Duodenal mucosa (tissue), 2 donors: ENCODE measurements around the gene PARK7.

Source experiments
- H3K27ac ChIP-seq: one replicate; pipeline ENCODE4 v1.7.0; 2013; ENCODE audit warnings: low read depth, low read length
- H3K27me3 ChIP-seq, 2 donors: one replicate each; pipeline ENCODE4 v1.7.0; 2013; ENCODE audit warnings: low read length in 2 of 2, control low read depth in 1 of 2; ENCODE audit not compliant: insufficient read depth in 2 of 2, control insufficient read depth in 1 of 2
- H3K36me3 ChIP-seq, 2 donors: one replicate each; pipeline ENCODE4 v1.7.0; 2013; ENCODE audit warnings: low read length in 2 of 2, control low read depth in 1 of 2; ENCODE audit not compliant: insufficient read depth in 2 of 2, control insufficient read depth in 1 of 2
- H3K4me1 ChIP-seq, 2 donors: one replicate each; pipeline ENCODE4 v1.7.0; 2013; ENCODE audit warnings: low read length in 2 of 2, control low read depth in 1 of 2; ENCODE audit not compliant: insufficient read depth in 2 of 2, control insufficient read depth in 1 of 2
- H3K4me3 ChIP-seq, 2 donors: one replicate each; pipeline ENCODE4 v1.7.0; 2013; ENCODE audit warnings: low read length in 2 of 2, low read depth in 1 of 2
- H3K9ac ChIP-seq, 2 donors: one replicate each; pipeline ENCODE4 v1.7.0; 2013; ENCODE audit warnings: low read length in 2 of 2, low read depth in 1 of 2
- H3K9me3 ChIP-seq, 2 donors: one replicate each; pipeline ENCODE4 v1.7.0; 2013; ENCODE audit warnings: low read length in 2 of 2, control low read depth in 1 of 2; ENCODE audit not compliant: control insufficient read depth in 1 of 2

Gene PARK7

DNA sequence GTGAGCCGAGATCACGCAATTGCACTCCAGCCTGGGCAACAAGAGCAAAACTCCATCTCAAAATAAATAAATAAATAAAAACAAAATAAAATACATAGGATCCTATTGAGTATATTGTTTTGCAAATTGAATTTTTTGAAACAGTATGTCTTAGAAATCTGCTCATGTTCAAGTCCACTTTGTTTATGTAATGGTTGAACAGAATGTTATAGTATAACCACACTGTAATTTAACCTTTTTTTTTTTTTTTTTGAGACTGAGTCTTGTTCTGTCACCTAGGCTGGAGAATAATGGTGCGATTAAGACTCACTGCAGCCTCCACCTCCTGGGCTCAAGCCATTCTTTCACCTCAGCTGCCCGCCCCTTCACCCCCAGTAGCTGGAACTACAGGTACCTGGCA lies 31.4 kb downstream of the PARK7 start:
- no peaks in the 10 kb centered on the region for H3K9me3 ChIP-seq
- no peaks in the 10 kb centered on the region for H3K4me1 ChIP-seq
- H3K27ac ChIP-seq = no peak overlapping the region
- H3K4me3 ChIP-seq = no peak overlapping the region
- no peak overlapping the region for H3K9ac ChIP-seq
- H3K27me3 ChIP-seq = no peaks in the 10 kb centered on the region
- peaks cover 0 to 7% of the 10 kb centered on the region in 2 donors for H3K36me3 ChIP-seq

DNA sequence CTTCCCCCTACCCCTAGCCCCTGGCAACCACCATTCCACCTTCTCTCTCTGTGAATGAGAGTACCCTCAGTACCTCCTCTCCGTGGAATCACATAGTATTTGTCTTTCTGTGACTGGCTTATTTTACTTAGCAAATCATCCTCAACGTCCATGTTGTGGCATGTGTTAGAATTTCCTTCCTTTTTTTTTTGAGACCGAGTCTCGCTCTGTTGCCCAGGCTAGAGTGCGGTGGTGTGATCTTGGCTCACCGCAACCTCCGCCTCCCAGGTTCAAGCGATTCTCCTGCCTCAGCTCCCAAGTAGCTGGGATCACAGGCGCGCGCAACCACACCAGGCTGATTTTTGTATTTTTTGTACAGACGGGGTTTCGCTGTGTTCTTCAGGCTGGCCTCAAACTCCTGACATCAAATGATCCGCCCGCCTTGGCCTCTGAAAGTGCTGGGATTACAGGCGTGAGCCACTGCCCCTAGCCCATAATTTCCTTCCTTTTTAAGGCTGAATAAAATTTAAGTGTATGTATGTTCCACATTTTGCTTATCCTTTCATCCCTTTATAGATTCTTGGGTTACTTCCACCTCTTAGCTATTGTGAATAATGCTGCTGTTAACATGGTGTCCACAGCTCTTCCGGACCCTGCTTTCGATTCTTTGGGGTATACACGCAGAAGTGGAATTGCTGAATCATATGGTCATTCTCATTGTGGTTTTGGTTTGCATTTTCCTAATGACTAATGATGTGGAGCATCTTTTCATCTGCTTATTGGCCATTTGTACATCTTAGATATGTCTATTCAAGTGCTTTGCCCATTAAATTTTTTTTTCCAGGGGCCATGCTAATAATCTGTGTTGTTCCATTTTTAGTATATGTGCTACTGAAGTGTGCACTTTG lies 32.3 kb downstream of the PARK7 start:
- Histone ChIP-seq H3K27ac (no peak overlapping the region), H3K9me3 (no peaks in the 10 kb centered on the region), H3K27me3 (no peaks in the 10 kb centered on the region), H3K4me3 (no peak overlapping the region), H3K4me1 (no peaks in the 10 kb centered on the region), H3K36me3 (peaks cover 0 to 7% of the 10 kb centered on the region in 2 donors), H3K9ac (no peak overlapping the region)

DNA sequence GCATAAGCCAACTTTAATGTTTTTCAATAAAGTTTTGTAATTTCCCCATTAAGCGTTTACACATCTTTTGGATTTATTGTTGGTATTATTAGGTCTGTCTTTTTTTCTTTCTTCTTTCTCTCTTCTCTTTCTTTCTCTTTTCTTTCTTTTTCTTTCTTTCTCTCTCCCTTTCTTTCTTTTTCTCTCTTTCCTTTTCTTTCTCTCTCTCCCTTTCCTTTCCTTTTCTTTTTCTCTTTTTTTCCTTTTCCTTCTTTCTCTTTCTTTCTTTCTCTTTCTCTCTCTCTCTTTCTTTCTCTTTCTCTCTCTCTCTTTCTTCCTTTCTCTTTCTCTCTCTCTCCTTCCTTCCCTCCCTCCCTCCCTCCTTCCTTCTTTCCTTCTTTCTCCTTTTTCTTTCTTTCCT lies 33.3 kb downstream of the PARK7 start:
- Histone ChIP-seq H3K36me3 (peaks cover 0 to 7% of the 10 kb centered on the region in 2 donors), H3K27ac (no peak overlapping the region), H3K4me3 (no peak overlapping the region), H3K27me3 (no peaks in the 10 kb centered on the region), H3K9ac (no peak overlapping the region), H3K4me1 (no peaks in the 10 kb centered on the region), H3K9me3 (no peaks in the 10 kb centered on the region)

DNA sequence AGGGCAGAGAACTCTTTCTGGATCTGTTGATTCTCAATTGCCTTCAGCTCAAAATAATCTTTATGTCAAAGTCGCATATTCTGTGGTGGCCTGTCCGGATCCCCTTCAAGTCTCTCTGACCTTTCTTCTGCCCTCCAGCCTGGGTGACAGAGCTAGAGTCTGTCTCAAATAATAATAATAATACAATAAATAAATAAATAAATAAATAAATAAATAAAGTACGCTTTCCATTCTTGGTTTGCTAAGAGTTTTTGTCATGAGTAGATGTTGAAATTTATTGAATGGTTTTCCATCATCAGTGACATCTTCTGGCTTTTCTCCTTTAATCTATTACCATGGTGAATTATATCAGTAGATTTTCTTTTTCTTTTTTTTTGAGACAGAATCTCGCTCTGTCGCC lies 33.9 kb downstream of the PARK7 start:
- H3K9me3 ChIP-seq = no peaks in the 10 kb centered on the region
- no peak overlapping the region for H3K27ac ChIP-seq
- H3K27me3 ChIP-seq = no peaks in the 10 kb centered on the region
- H3K4me3 ChIP-seq = no peak overlapping the region
- H3K36me3 ChIP-seq = peaks cover 0 to under 1% of the 10 kb centered on the region in 2 donors
- H3K9ac ChIP-seq = no peak overlapping the region
- no peaks in the 10 kb centered on the region for H3K4me1 ChIP-seq

DNA sequence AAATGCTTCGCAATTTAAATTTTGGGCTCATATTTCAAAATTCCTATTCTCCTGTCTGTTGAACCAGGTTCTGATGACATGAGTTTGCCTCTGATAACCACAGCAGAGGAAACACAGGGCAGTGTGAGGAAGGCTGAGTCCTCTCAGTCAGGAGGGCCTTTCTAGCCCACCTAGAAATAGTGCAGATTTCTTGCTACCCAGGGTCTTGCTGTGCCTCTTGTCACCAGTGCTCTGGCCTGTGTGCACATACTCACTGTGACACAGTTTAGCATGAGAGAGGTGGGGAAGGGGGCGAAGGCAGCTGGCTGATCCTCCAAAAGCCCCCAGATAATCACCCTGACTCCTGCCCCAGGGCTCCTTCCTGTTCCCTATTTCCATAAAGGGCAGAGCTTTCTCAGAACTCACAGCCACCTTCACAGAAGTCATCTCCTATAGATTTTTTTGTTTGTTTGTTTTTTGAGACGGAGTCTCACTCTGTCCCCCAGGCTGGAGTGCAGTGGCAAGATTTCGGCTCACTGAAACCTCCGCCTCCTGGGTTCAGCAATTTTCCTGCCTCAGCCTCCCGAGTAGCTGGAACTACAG lies 40.9 kb downstream of the PARK7 start:
- Histone ChIP-seq H3K9me3 (no peaks in the 10 kb centered on the region), H3K4me3 (no peak overlapping the region), H3K27me3 (no peaks in the 10 kb centered on the region), H3K27ac (no peak overlapping the region), H3K9ac (no peak overlapping the region), H3K36me3 (peaks cover 0 to 2% of the 10 kb centered on the region in 2 donors), H3K4me1 (peaks cover 5 to 13% of the 10 kb centered on the region in 2 donors)

DNA sequence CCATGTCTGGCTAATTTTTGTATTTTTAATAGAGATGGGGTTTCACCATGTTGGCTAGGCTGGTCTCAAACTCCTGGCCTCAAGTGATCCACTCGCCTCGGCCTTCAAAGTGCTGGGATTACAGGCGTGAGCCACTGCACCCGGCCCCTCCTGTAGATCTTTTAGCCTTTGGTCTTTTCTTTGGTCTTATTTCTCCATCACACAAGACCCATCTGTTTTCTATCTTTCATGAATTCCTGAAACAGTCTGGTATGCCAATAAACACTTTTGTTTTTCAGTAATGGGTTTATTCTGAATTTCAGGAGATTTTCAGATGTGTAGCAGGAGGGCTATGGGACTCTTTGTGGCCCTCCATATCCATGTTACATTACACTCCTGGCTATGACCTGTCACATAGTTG lies 41.4 kb downstream of the PARK7 start:
- H3K27ac ChIP-seq = no peak overlapping the region
- H3K27me3 ChIP-seq = no peaks in the 10 kb centered on the region
- no peaks in the 10 kb centered on the region for H3K9me3 ChIP-seq
- H3K36me3 ChIP-seq = peaks cover 0 to 2% of the 10 kb centered on the region in 2 donors
- no peak overlapping the region for H3K9ac ChIP-seq
- H3K4me1 ChIP-seq = peaks cover 5 to 13% of the 10 kb centered on the region in 2 donors
- H3K4me3 ChIP-seq = no peak overlapping the region

DNA sequence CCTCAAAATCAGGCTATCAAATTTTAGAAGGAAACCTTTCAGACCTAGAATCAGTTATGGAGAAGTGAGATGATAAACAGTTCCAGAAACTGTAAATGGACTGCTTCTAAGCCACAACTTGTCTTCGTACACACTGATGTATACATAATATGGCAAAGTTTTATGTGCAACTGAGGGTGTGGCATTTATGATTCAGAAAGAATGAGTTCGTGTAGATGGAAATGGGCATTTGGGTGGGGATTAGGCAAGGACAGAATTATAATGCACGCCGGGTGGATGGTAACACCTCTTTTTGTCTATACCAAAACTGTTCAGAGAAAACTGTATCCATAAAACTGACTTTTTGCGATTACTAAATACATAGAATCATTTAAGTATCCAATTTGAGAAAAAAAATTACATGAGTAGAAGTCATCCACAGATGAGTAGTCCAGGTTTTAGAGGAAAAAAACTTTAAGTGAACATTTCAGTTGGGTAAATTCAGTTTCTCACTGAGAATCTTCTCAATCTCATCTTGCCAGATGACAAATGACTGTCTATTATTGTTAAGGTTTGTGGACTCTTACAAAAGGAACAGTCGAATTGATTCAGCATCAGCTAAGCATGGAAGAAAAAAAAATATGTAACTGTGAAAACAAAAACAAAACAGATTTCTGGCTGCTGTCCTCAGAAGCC lies 42.1 kb downstream of the PARK7 start:
- H3K4me1 ChIP-seq = peaks cover 5 to 13% of the 10 kb centered on the region in 2 donors
- H3K4me3 ChIP-seq = no peak overlapping the region
- H3K27ac ChIP-seq = no peak overlapping the region
- no peak overlapping the region for H3K9ac ChIP-seq
- peaks cover 0 to 2% of the 10 kb centered on the region in 2 donors for H3K36me3 ChIP-seq
- H3K9me3 ChIP-seq = no peaks in the 10 kb centered on the region
- no peaks in the 10 kb centered on the region for H3K27me3 ChIP-seq

DNA sequence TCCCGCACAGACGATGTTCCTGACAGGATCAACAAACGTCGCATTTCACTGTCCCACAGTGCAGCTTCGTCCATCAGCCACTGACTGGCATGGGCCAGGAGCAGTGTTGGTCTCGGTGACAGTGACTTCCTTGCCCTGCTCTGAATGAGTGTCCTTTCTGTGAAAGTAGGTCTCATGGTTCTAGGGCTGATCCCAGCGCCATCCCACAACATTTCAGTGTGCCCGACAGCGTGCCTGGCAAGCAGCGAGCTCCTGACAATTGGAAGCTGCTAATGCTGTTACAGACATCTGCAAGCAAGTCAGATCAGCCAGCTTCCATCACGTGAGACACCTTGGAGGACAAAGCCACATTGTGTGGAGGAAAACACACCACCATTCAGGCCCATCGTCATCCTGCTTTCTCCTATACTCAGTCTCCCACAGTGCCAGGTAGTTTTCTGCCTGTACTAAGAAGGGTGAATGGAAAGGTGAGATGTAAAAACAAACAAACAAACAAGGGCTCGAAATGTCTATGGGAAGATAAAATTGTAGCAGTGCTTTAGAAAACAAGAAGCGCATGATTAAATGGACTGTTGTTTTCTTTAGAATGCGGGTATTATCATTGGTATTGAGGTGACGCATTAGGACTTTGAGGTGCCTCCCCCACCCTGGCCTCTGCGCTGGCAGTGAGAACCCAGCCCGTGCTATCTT lies 42.7 kb downstream of the PARK7 start:
- Histone ChIP-seq H3K9me3 (no peaks in the 10 kb centered on the region), H3K4me1 (peaks cover 5 to 13% of the 10 kb centered on the region in 2 donors), H3K9ac (no peak overlapping the region), H3K27ac (peak overlapping the region; percentile 8), H3K4me3 (no peak overlapping the region), H3K27me3 (no peaks in the 10 kb centered on the region), H3K36me3 (peaks cover 0 to 2% of the 10 kb centered on the region in 2 donors)

DNA sequence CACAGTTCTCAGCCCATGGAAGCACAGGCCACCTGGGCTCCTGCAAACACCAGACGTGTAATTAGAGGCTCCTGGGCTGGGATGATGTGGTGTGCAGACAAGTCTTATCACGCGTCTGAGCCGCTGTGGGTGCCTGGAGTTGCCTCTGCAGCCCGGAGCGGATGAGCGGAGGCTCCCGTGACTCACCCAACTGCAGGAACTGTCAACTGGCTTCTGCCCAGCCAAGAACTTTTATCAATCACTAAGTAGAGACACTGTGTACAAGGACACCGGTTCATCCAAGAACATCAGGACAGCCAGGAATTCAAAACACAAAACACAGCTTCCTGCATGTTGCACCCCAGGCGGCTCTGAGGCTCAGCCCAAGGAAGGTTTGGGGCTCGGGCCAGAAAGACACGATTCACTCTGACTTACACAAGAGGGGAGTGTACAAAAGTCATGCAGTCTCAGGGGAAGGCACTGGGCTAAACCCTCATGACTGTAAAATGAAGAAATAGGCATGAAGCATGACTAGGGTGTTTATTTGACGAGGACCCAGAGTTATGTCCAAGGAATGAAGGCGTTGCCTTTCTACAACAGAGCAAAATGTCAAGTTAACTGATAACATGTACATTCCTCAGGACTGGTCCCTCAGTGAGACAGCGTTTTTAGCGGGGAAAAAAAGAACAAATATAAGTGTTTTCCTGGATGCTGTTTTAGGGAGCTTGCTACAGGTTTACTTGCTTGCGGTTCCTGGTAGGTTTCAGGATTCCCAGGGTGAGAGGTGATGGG lies 43.5 kb downstream of the PARK7 start:
- Histone ChIP-seq H3K36me3 (peaks cover 5 to 6% of the 10 kb centered on the region in 2 donors), H3K4me3 (no peak overlapping the region), H3K27ac (peak overlapping the region; percentile 8), H3K9me3 (no peaks in the 10 kb centered on the region), H3K4me1 (peaks cover 5 to 13% of the 10 kb centered on the region in 2 donors), H3K27me3 (no peaks in the 10 kb centered on the region), H3K9ac (no peak overlapping the region)
